ENCODE data around the gene ZNF700.
"Not testable (repeated sequence)": the region's sequence is repeated elsewhere in the genome, so short reads cannot be mapped to it uniquely, and the experiment has no call there.

ZNF700 gene

DNA sequence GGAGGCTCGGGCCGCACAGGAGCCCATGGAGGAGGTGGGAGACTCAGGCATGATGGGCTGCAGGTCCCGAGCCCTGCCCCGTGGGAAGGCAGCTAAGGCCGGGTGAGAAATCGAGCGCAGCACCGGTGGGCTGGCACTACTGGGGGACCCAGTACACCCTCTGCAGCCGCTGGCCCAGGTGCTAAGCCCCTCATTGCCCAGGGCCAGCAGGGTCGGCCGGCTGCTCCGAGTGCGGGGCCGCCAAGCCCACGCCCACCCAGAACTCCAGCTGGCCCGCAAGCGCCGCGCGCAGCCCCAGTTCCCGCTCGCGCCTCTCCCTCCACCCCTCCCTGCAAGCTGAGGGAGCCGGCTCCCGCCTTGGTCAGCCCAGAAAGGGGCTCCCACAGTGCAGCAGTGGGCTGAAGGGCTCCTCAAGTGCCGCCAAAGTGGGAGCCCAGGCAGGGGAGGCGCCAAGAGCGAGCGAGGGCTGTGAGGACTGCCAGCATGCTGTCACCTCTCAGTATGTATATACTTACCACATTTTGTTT lies 16.5 kb downstream of the ZNF700 start:
- not testable (repeated sequence) for DNase-seq

GRCh38 chr19:11942008-11942842 lies 17.3 kb downstream of the ZNF700 start:
- no peak for DNase-seq

DNA sequence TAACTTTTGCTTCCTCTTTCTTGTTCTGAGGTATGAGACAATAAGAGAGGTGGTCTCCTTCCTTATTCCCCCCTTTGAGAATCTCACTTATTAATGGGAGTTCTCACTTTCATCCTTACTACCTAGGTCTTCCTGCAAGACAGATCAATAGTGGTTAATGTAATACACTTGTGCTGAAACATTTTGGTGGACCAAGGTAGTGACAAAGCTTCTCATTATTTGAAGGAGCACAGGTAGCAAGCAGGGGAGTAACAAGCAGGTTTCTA lies 17.9 kb downstream of the ZNF700 start:
- no peak for DNase-seq

GRCh38 chr19:11944656-11945055 lies 19.7 kb downstream of the ZNF700 start:
- DNase-seq, result no peak

GRCh38 chr19:11948646-11949045 lies 23.7 kb downstream of the ZNF700 start:
- no peak for DNase-seq

DNA sequence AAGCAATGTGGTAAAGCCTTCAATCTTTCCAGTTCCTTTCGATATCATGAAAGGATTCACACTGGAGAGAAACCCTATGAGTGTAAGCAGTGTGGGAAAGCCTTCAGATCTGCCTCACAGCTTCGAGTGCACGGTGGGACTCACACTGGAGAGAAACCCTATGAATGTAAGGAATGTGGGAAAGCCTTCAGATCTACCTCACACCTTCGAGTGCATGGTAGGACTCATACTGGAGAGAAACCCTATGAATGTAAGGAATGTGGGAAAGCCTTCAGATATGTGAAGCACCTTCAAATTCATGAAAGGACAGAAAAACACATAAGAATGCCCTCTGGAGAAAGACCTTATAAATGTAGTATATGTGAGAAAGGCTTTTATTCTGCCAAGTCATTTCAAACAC lies 24.3 kb downstream of the ZNF700 start:
- no peak for DNase-seq

DNA sequence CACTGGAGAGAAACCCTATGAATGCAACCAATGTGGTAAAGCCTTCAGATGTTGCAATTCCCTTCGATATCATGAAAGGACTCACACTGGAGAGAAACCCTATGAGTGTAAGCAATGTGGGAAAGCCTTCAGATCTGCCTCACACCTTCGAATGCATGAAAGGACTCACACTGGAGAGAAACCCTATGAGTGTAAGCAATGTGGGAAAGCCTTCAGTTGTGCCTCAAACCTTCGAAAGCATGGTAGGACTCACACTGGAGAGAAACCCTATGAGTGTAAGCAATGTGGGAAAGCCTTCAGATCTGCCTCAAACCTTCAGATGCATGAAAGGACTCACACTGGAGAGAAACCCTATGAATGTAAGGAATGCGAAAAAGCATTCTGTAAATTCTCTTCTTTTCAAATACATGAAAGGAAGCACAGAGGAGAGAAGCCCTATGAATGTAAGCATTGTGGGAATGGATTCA lies 24.7 kb downstream of the ZNF700 start:
- DNase-seq, result not testable (repeated sequence)

DNA sequence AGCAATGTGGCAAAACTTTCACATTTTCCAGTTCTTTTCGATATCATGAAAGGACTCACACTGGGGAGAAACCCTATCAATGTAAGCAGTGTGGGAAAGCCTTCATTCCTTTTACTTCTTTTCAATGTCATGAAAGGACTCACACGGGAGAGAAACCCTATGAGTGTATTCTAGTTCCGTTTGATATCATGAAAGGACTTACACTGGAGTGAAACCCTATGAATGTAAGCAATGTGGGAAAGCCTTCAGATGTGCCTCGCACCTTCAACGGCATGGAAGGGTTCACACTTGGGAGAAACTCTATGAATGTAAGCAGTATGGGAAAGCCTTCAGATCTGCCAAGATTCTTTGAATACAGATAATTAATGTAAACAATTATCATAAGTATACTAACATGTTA lies 25.4 kb downstream of the ZNF700 start:
- no peak for DNase-seq

GRCh38 chr19:11963566-11964355 lies 38.9 kb downstream of the ZNF700 start:
- DNase-seq, result peak; percentile 67

- DNase-seq, result no peak
Observed at GRCh38 chr19:11964496-11964857, 39.6 kb downstream of the ZNF700 start.

DNA sequence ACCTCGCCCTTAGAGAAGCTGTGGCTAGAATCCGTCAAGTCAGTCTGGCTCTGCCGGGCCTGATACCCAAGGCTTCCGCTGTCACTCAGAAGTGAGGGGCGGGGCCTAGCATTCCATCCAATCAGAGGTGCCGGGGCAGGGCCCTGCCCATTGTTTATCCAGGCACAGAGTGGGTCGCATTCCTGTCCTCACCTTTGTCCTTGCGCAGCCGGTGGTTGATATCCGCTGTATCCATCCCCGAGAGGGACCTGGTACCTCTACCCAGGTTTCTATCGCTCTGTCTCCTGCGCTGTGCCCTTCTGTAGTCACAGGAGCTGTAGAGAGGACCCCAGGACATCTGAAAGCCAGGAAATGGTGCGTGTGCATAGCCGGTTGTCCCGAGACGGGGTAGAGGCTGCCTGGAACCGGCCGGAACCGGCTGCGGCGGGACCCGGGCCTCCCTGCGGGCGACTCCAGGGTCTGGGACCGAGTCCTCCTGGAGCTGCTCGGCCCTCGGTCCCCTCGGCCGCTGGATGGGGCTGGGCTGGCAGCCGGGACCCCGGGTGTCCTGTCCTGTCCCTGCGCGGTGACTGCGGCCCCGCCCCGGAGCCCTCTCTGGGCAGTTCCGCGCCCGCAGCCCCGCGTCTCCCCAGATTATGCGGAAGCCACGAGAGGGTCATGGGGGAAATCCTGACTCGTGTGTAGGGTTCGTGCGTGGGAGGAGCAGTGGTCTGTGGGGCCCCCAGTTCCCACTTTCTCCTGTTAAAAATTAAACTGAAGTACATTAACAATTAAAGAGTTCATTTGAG lies 40.1 kb downstream of the ZNF700 start, which contains the start of gene ZNF763:
Gene ZNF763, plus strand, starts transcription at position 183 of the 788 bp plus-strand sequence. Its CDS starts 169 bp downstream, at position 352.
- peak; percentile 90 for DNase-seq

GRCh38 chr19:11970174-11970573 lies 45.3 kb downstream of the ZNF700 start:
- no peak for DNase-seq

- no peak for DNase-seq
Observed at GRCh38 chr19:11971041-11971440, 46.1 kb downstream of the ZNF700 start.

- no peak for DNase-seq
Observed at GRCh38 chr19:11973019-11973810, 48.3 kb downstream of the ZNF700 start.

DNA sequence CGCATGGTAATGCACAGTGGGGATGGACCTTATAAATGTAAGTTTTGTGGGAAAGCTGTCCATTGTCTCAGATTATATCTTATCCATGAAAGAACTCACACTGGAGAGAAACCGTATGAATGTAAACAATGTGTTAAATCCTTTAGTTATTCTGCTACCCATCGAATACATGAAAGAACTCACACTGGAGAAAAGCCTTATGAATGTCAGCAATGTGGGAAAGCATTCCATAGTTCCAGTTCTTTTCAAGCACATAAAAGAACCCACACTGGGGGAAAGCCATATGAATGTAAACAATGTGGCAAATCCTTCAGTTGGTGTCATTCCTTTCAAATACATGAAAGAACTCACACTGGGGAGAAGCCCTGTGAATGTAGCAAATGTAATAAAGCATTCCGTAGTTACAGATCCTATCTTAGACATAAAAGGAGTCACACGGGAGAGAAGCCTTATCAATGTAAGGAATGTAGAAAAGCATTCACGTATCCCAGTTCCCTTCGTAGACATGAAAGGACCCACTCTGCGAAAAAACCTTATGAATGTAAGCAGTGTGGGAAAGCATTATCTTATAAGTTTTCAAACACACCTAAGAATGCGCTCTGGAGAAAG lies 53.7 kb downstream of the ZNF700 start:
- DNase-seq, result no peak

- no peak for DNase-seq
Observed at GRCh38 chr19:11979527-11979926, 54.6 kb downstream of the ZNF700 start.

DNA sequence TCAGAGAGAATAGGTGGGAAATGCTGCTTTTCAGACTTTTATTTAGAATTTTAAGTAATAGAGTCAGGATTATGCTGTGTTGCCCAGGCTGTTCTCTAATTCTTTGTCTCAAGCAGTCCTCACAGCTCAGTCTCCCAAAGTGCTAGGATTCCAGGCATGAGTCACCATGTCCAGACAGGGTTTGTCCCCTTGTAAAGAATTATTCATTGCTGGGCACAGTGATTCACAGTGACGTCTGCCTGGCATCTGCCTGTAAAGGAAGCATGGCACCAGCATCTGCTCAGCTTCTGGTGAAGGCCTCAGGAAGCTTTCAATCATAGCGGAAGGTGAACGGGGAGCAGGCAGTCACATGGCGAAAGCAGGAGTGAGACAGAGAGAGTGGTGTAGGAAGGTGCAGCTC lies 57.6 kb downstream of the ZNF700 start:
- peak; percentile 53 for DNase-seq

DNA sequence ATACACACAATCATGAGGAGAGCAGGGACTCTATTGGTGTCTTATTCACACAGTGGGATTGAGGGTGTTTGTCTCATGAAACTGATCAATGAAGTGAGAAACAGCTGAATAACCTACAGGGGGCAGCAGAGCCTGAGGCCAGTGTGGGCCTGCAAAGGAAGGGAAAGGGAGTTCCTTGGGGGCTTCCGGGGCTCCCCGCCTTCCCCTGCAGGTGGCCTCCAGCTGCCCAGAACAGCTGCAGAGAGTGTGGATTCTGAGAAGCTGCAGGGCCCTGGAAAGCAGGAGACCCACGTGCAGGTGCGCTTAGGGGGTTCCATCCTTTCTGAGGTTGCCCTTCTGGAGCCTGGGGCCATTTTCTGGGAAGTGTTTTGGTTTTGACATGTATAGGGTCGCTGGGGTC lies 60.1 kb downstream of the ZNF700 start:
- DNase-seq, result no peak

GRCh38 chr19:11986754-11987153 lies 61.8 kb downstream of the ZNF700 start:
- no peak for DNase-seq

- DNase-seq, result peak; percentile 96
Observed at GRCh38 chr19:11987405-11988281, 62.7 kb downstream of the ZNF700 start.

DNA sequence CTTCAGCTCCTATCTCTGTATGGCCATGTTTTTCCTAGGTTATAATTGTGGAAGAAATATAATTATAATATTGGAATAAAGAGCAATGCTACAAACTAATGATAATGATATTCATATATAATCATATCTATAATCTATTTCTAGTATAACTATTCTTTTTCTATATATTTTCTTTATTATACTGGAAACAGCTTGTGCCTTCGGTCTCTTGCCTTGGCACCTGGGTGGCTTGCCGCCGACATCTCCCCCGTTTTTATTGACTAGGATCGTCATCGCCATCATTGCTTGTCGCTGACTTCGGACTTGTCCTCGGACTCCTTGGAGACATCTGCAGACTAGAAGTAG lies 64.2 kb downstream of the ZNF700 start:
- no peak for DNase-seq

All from EL (cell line).